Upper lobe of right lung (tissue), 1 donor: ENCODE results near the gene UBE2J1. TPM values are rescaled to one million over a fixed set of nuclear protein-coding genes. Genes with fewer than 3 reads are reported as not detected.
"Not testable (repeated sequence)": the region's sequence is repeated elsewhere in the genome, so short reads cannot be mapped to it uniquely, and the experiment has no call there.

Source experiments
- ATAC-seq: fragments of 200-7000 bp; cut with Tn5 transposase; one replicate; pipeline ENCODE4 v1.9.1; 2020; ENCODE audit warnings: mild to moderate bottlenecking, moderate library complexity
- DNase-seq: peaks from one replicate; pipeline ENCODE4 v3.0.0-alpha.2; 2020
- H3K27ac ChIP-seq: fragments of 200-600 bp; one replicate; pipeline ENCODE4 v1.8.0; 2022
- H3K27me3 ChIP-seq: fragments of 200-600 bp; one replicate; pipeline ENCODE4 v1.8.0; 2022; ENCODE audit warnings: mild to moderate bottlenecking
- H3K36me3 ChIP-seq: fragments of 200-600 bp; one replicate; pipeline ENCODE4 v1.8.0; 2022
- H3K4me1 ChIP-seq: fragments of 200-600 bp; one replicate; pipeline ENCODE4 v1.8.0; 2022
- H3K4me3 ChIP-seq: fragments of 200-600 bp; one replicate; pipeline ENCODE4 v1.8.0; 2022; ENCODE audit warnings: mild to moderate bottlenecking
- H3K9me3 ChIP-seq: fragments of 200-600 bp; one replicate; pipeline ENCODE4 v1.8.0; 2022
- intact Hi-C: fragments of 100-400 bp; cut with DNase I; formaldehyde crosslinking; loops from one replicate; pipeline ENCODE4 v1.11.0; 2022
- long read RNA-seq: library from polyadenylated mRNA; unstranded; transcript quantifications from one replicate; pipeline ENCODE4 v2.0.0, GENCODE V29; 2021
- total RNA-seq: library from RNA; stranded (reverse); fragmentation: NEBNext Ultra II Directional; extraction: Animal tissue kit (Norgen Biotek cat#: 25700); gene quantifications from one replicate; pipeline ENCODE4 v1.2.1, GENCODE V29; 2021
- TF ChIP-seq, protein P1 (sequence below): fragments of 200-600 bp; IDR thresholded peaks from one replicate; pipeline ENCODE4 v1.8.0; 2022; ENCODE audit warnings: antibody characterized with exemption
- donor health status: DM: no; HTN: yes; CAD: no; lungs with severe emphysema.

UBE2J1 gene, protein sequence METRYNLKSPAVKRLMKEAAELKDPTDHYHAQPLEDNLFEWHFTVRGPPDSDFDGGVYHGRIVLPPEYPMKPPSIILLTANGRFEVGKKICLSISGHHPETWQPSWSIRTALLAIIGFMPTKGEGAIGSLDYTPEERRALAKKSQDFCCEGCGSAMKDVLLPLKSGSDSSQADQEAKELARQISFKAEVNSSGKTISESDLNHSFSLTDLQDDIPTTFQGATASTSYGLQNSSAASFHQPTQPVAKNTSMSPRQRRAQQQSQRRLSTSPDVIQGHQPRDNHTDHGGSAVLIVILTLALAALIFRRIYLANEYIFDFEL
- total RNA-seq, result 42.7 TPM
- long read RNA-seq, full-length matches to known transcripts, result 86 of 108 reads
- long read RNA-seq, partial matches to known transcripts, result 4 of 108 reads
- long read RNA-seq, other reads (novel, unspliced or antisense), result 18 of 108 reads

DNA sequence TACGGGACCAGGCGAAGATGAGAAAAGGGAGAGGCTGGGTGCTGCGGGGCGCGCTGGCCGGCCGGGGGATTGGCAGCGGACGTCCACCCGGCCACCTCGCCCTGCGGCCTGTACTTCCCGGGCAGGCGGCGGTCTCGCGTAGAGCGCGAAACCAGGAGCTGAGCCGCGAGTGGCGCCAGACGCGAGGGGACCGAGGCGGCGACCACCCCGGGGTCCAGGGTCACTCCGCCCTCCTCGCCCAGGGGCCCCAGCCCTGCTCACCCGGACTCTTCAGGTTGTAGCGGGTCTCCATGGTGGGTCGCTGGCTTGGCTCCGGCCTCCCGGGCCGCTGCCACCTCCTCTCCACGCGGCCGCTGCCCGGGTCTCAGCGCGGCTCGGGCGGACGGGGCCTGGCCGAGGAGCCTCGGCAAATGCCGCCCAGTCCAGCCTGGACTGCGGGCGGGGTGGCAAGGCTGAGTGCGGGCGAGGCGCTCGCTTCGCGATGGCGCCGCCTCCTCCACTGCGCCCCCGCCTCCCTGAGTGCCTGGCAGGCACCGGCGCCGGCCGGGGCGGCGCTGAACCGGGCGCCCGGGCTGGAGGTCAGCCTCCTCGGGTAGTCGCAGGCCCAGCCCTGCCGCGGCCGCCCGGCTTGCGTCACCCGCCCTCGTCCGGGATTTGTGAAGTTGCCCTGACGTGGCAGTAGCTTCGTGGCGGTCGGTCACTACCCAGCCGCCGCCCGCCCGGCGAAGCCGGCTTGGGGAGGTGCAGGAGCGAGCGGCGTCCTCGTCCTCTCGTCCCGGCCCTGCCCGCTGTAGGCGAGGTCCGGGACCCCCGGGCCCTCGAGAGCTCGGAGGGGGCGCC, at the start of gene UBE2J1:
TSS of gene UBE2J1 (minus strand) at position 445 of the 840 bp plus-strand sequence. CDS start at position 292, 153 bp downstream.
- Histone ChIP-seq H3K4me1 (peaks cover 45% of the 10 kb centered on the region), H3K36me3 (no peaks in the 10 kb centered on the region), H3K4me3 (peak within 1 kb of the TSS; percentile 96), H3K27me3 (no peaks in the 10 kb centered on the region), H3K9me3 (no peaks in the 10 kb centered on the region), H3K27ac (peak within 1 kb of the TSS; percentile 99)
- ATAC-seq, result peak; percentile 98
- TF ChIP-seq, protein P1, sequence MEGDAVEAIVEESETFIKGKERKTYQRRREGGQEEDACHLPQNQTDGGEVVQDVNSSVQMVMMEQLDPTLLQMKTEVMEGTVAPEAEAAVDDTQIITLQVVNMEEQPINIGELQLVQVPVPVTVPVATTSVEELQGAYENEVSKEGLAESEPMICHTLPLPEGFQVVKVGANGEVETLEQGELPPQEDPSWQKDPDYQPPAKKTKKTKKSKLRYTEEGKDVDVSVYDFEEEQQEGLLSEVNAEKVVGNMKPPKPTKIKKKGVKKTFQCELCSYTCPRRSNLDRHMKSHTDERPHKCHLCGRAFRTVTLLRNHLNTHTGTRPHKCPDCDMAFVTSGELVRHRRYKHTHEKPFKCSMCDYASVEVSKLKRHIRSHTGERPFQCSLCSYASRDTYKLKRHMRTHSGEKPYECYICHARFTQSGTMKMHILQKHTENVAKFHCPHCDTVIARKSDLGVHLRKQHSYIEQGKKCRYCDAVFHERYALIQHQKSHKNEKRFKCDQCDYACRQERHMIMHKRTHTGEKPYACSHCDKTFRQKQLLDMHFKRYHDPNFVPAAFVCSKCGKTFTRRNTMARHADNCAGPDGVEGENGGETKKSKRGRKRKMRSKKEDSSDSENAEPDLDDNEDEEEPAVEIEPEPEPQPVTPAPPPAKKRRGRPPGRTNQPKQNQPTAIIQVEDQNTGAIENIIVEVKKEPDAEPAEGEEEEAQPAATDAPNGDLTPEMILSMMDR, result no peak
- intact Hi-C loops, result no loop called here
- peak; percentile 99 for DNase-seq

DNA sequence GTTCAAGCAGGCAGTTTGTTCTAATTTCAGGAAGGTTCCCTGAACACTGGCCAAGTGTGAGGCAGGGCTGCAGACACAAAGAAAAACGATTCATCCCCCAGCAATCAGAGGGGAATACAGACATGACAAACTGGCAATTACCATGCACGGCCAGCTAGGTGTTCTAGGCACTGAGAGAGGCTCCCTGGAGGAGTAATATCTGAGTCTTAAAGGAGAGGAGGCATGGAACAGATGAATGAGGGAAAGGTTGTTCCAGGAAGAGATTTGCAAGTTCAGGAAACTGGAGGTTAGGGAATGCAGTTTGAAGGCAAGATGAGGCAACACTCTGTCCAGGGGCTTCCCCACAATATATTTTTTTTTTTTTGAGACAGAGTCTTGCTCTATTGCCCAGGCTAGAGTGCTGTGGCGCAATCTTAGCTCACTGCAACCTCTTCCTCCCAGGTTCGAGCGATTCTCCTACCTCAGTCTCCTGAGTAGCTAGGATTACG, 48.4 kb upstream of the UBE2J1 start:
- no peak for DNase-seq
- no peaks in the 10 kb centered on the region for H3K27me3 ChIP-seq
- H3K4me3 ChIP-seq, result no peak overlapping the region
- intact Hi-C loops, result no loop called here
- no peaks in the 10 kb centered on the region for H3K36me3 ChIP-seq
- no peaks in the 10 kb centered on the region for H3K9me3 ChIP-seq
- ATAC-seq, result peak; percentile 44
- TF ChIP-seq, protein P1, result no peak
- no peak overlapping the region for H3K27ac ChIP-seq
- H3K4me1 ChIP-seq, result no peaks in the 10 kb centered on the region

DNA sequence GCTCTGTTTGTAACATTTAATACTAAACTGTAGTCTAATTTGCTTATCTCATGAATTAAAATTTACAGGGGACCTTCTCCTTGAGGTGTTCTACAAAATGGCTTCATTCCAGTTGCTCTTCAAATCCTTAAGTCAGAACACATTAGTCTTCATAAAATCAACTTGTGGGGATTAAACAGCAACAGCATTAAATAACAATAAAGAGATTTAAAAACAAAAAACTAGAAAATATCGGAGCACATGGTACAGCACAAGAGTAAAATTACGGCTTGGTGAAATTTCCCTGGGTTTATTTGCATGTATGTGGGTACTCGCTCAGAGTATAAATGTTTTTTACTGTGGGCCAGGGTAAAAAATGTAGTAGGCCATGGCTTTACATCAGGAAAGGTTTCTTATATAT, 47.5 kb upstream of the UBE2J1 start:
- intact Hi-C loops, result no loop called here
- H3K4me1 ChIP-seq, result no peaks in the 10 kb centered on the region
- TF ChIP-seq, protein P1, result no peak
- DNase-seq (no peak), ATAC-seq (no peak)
- no peaks in the 10 kb centered on the region for H3K27me3 ChIP-seq
- no peak overlapping the region for H3K4me3 ChIP-seq
- no peaks in the 10 kb centered on the region for H3K36me3 ChIP-seq
- no peaks in the 10 kb centered on the region for H3K9me3 ChIP-seq
- H3K27ac ChIP-seq, result no peak overlapping the region

DNA sequence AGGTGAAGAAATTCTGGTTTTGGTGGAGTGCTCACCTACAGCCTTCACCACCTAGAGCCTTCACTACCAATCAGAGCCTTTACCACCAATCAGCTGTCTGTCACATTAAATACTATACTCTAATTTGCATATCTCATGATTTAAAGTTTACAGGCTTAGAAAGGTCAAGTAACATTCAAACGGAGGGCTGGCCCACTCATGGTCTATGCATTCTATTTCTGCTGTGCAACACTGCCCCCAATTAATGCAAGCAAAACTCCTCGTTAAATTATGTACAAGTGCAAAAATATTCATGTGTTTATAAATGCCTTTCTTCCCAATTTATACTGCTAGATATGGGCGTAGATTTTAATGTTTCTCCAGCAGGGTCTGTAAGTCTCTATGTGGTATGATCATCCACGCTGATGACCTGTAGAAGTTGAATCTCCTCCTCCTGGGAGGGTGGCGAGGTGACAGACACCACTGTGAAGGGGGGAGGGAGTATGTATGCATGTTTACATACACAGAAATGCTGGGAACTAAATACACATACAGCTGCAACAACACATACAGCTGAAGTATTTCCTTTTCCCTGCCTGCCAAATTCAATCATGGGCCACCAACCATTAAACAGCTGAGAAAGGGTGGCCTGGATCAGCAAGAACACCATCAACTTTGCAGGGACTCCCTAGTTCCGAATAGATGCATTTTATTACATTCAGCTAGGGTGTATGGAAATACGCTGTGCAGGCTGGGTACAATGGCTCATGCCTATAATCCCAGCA, 46.4 kb upstream of the UBE2J1 start:
- intact Hi-C loops, result no loop called here
- Histone ChIP-seq H3K27me3 (no peaks in the 10 kb centered on the region), H3K9me3 (no peaks in the 10 kb centered on the region), H3K27ac (no peak overlapping the region), H3K4me3 (no peak overlapping the region), H3K36me3 (no peaks in the 10 kb centered on the region), H3K4me1 (no peaks in the 10 kb centered on the region)
- DNase-seq, result no peak
- TF ChIP-seq, protein P1, result no peak
- no peak for ATAC-seq

DNA sequence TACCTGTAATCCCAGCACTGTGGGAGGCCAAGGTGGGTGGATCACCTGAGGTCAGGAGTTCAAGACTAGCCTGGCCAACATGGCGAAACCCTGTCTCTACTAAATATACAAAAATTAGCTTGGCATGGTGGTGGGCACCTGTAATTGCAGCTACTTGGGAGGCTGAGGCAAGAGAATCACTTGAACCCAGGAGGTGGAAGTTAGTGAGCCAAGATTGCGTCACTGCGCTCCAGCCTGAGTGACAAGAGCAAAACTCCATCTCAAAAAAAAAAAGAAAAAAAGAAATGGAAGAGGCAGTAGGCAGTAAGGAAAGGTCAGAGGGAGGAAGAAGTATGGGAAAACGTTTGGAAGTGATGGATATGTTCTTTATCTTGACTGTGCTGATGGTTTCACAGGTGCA, 45.4 kb upstream of the UBE2J1 start:
- H3K36me3 ChIP-seq, H3K4me1 ChIP-seq, ATAC-seq, DNase-seq, H3K27ac ChIP-seq, intact Hi-C loops, H3K27me3 ChIP-seq, H3K4me3 ChIP-seq, H3K9me3 ChIP-seq: not testable (repeated sequence)
